Suprapubic skin (tissue), 4 donors: ENCODE data around the gene GALNT18. TPM values are rescaled to one million over a fixed set of nuclear protein-coding genes. Genes with fewer than 3 reads are reported as not detected.

Source experiments
- DNase-seq, 2 donors: peaks; one replicate each; pipeline ENCODE4 v3.0.0-alpha.2; 2019; ENCODE audit warnings: low spot score in 2 of 2
- H3K27ac ChIP-seq: fragments of 200-600 bp; sonication (generic); one replicate; pipeline ENCODE4 v1.5.1; 2019
- H3K27me3 ChIP-seq: fragments of 200-600 bp; sonication (generic); one replicate; pipeline ENCODE4 v1.5.1; 2019
- H3K36me3 ChIP-seq: fragments of 200-600 bp; sonication (generic); one replicate; pipeline ENCODE4 v1.5.1; 2019
- H3K4me1 ChIP-seq: fragments of 200-600 bp; sonication (generic); one replicate; pipeline ENCODE4 v1.5.1; 2019
- H3K4me3 ChIP-seq: fragments of 200-600 bp; sonication (generic); one replicate; pipeline ENCODE4 v1.5.1; 2019; ENCODE audit warnings: mild to moderate bottlenecking
- H3K9me3 ChIP-seq: fragments of 200-600 bp; sonication (generic); one replicate; pipeline ENCODE4 v1.5.1; 2019
- CTCF ChIP-seq, 2 donors: fragments of 200-600 bp in 1 of 2; fragments of 450-650 bp in 1 of 2; sonication (generic) in 1 of 2; IDR thresholded peaks; one replicate each; pipeline ENCODE4 v1.5.1; 2016 to 2019; ENCODE audit warnings: antibody characterized with exemption in 2 of 2, mild to moderate bottlenecking in 1 of 2, moderate library complexity in 1 of 2
- EP300 ChIP-seq: sonication (generic); formaldehyde crosslinking; IDR thresholded peaks from one replicate; pipeline ENCODE4 v1.6.1; 2017; ENCODE audit warnings: antibody characterized with exemption
- POLR2A ChIP-seq, 2 donors: fragments of 450-650 bp; IDR thresholded peaks; one replicate each; pipeline ENCODE4 v1.6.1; 2017; ENCODE audit warnings: antibody characterized with exemption in 2 of 2, mild to moderate bottlenecking in 2 of 2, moderate library complexity in 2 of 2
- POLR2AphosphoS5 ChIP-seq, 3 donors: sonication (generic); formaldehyde crosslinking; IDR thresholded peaks; one replicate each; pipeline ENCODE4 v1.6.1; 2017; ENCODE audit warnings: antibody characterized with exemption in 3 of 3
- WGBS: methylation state at CpG from one replicate; pipeline ENCODE4 v1.1.5; 2018; 5-methylcytosine and 5-hydroxymethylcytosine counted together
- total RNA-seq, 4 donors: library from RNA; depleted of rRNA; stranded (reverse); fragments of >200 nt; gene quantifications; one replicate each; pipeline ENCODE4 v1.1.0, GENCODE V29; 2016

The GALNT18 gene
- total RNA-seq, 4 donors from 2014 or later, result 20.6 to 26.0 (median 23.1) TPM

GRCh38 chr11:11445441-11446185 is 176.2 kb downstream of the GALNT18 start:
- WGBS, result 90% methylated on average over 13 of the region's 13 CpGs
- Histone ChIP-seq H3K36me3 (no peaks in the 10 kb centered on the region), H3K4me1 (no peaks in the 10 kb centered on the region), H3K27me3 (no peaks in the 10 kb centered on the region), H3K9me3 (no peaks in the 10 kb centered on the region), H3K27ac (no peak overlapping the region), H3K4me3 (no peak overlapping the region)
- TF ChIP-seq EP300, result no peak
- no peak for DNase-seq

GRCh38 chr11:11444804-11445131 is 177.0 kb downstream of the GALNT18 start:
- no peaks in the 10 kb centered on the region for H3K9me3 ChIP-seq
- TF ChIP-seq EP300 (no peak), CTCF (IDR thresholded peaks at IDR 0.05) (no peak), POLR2A (IDR thresholded peaks at IDR 0.05) (no peak), POLR2AphosphoS5 (IDR thresholded peaks at IDR 0.05) (no peak)
- DNase-seq, result no peak
- H3K27me3 ChIP-seq, result no peaks in the 10 kb centered on the region
- no peak overlapping the region for H3K27ac ChIP-seq
- no peaks in the 10 kb centered on the region for H3K36me3 ChIP-seq
- no peak overlapping the region for H3K4me3 ChIP-seq
- H3K4me1 ChIP-seq, result no peaks in the 10 kb centered on the region
- WGBS, result 61% methylated on average over 5 of the region's 5 CpGs

GRCh38 chr11:11444027-11444803 is 177.6 kb downstream of the GALNT18 start:
- Histone ChIP-seq H3K4me1 (no peaks in the 10 kb centered on the region), H3K27me3 (no peaks in the 10 kb centered on the region), H3K9me3 (no peaks in the 10 kb centered on the region), H3K4me3 (no peak overlapping the region), H3K27ac (no peak overlapping the region), H3K36me3 (no peaks in the 10 kb centered on the region)
- no peak for DNase-seq
- WGBS, result 76% methylated on average over 13 of the region's 13 CpGs
- TF ChIP-seq CTCF (IDR thresholded peaks at IDR 0.05), result no peak
- no peak for TF ChIP-seq POLR2A (IDR thresholded peaks at IDR 0.05)
- no peak for TF ChIP-seq POLR2AphosphoS5 (IDR thresholded peaks at IDR 0.05)
- TF ChIP-seq EP300, result no peak

- Histone ChIP-seq H3K4me1 (no peaks in the 10 kb centered on the region), H3K27ac (no peak overlapping the region), H3K36me3 (no peaks in the 10 kb centered on the region), H3K4me3 (no peak overlapping the region), H3K9me3 (no peaks in the 10 kb centered on the region), H3K27me3 (no peaks in the 10 kb centered on the region)
- TF ChIP-seq CTCF (IDR thresholded peaks at IDR 0.05) (no peak), EP300 (no peak), POLR2A (IDR thresholded peaks at IDR 0.05) (no peak), POLR2AphosphoS5 (IDR thresholded peaks at IDR 0.05) (no peak)
- WGBS, result 92% methylated on average over 5 of the region's 5 CpGs
- no peak for DNase-seq
These were observed 179.0 kb downstream of the GALNT18 start for GRCh38 chr11:11442791-11443190.

GRCh38 chr11:11441516-11441915 is 180.3 kb downstream of the GALNT18 start:
- Histone ChIP-seq H3K27me3 (no peaks in the 10 kb centered on the region), H3K4me3 (no peak overlapping the region), H3K4me1 (no peaks in the 10 kb centered on the region), H3K27ac (no peak overlapping the region), H3K9me3 (no peaks in the 10 kb centered on the region), H3K36me3 (no peaks in the 10 kb centered on the region)
- TF ChIP-seq EP300, result no peak
- TF ChIP-seq POLR2A (IDR thresholded peaks at IDR 0.05), result no peak
- TF ChIP-seq POLR2AphosphoS5 (IDR thresholded peaks at IDR 0.05), result no peak
- TF ChIP-seq CTCF (IDR thresholded peaks at IDR 0.05), result no peak
- DNase-seq, result no peak
- WGBS, result 94% methylated on average over 7 of the region's 7 CpGs
